ENCODE data around the gene EHBP1. TPM values are rescaled to one million over a fixed set of nuclear protein-coding genes. Genes with fewer than 3 reads are reported as not detected.

The EHBP1 gene
- total RNA-seq, 2 donors from 2014 or later: 34.6 to 49.8 TPM

GRCh38 chr2:63092401-63092800, 386.9 kb downstream of the EHBP1 start:
- H3K4me1 ChIP-seq (ENCODE audit: control insufficient read depth, insufficient read depth, low read length): no peaks in the 10 kb centered on the region
- Mint-ChIP-seq H3K4me1 (peaks cover 4% of the 10 kb centered on the region), H3K27me3 (ENCODE audit: insufficient read depth) (peaks cover 1% of the 10 kb centered on the region), H3K9me3 (peaks cover 3% of the 10 kb centered on the region), H3K36me3 (ENCODE audit: low read depth) (no peaks in the 10 kb centered on the region), H3K4me3 (no peak overlapping the region), H3K27ac (no peak overlapping the region)
- no peak overlapping the region for H3K27ac ChIP-seq (ENCODE audit: low read depth, low read length)
- no peak for DNase-seq
- no peak overlapping the region for H3K4me3 ChIP-seq (ENCODE audit: low read length)
- no peak overlapping the region for H3K9ac ChIP-seq (ENCODE audit: extremely low read depth, low read length, poor library complexity, severe bottlenecking)
- WGBS, 2 experiments (ENCODE audit: insufficient coverage in 1 of 2, insufficient read length in 1 of 2): 94 to 100% methylated on average over 1 of the region's 1 CpG
- TF ChIP-seq, protein P1, sequence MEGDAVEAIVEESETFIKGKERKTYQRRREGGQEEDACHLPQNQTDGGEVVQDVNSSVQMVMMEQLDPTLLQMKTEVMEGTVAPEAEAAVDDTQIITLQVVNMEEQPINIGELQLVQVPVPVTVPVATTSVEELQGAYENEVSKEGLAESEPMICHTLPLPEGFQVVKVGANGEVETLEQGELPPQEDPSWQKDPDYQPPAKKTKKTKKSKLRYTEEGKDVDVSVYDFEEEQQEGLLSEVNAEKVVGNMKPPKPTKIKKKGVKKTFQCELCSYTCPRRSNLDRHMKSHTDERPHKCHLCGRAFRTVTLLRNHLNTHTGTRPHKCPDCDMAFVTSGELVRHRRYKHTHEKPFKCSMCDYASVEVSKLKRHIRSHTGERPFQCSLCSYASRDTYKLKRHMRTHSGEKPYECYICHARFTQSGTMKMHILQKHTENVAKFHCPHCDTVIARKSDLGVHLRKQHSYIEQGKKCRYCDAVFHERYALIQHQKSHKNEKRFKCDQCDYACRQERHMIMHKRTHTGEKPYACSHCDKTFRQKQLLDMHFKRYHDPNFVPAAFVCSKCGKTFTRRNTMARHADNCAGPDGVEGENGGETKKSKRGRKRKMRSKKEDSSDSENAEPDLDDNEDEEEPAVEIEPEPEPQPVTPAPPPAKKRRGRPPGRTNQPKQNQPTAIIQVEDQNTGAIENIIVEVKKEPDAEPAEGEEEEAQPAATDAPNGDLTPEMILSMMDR (conservative IDR thresholded peaks at IDR 0.05): no peak
- no peaks in the 10 kb centered on the region for H3K9me3 ChIP-seq (ENCODE audit: control insufficient read depth, low read length)
- H3K36me3 ChIP-seq (ENCODE audit: control insufficient read depth, insufficient read depth, low read length): no peaks in the 10 kb centered on the region
- no peaks in the 10 kb centered on the region for H3K27me3 ChIP-seq (ENCODE audit: control insufficient read depth, insufficient read depth, low read length, poor library complexity, severe bottlenecking)

GRCh38 chr2:63092857-63093256, 387.3 kb downstream of the EHBP1 start:
- no peak overlapping the region for H3K9ac ChIP-seq (ENCODE audit: extremely low read depth, low read length, poor library complexity, severe bottlenecking)
- H3K27me3 ChIP-seq (ENCODE audit: control insufficient read depth, insufficient read depth, low read length, poor library complexity, severe bottlenecking): no peaks in the 10 kb centered on the region
- no peaks in the 10 kb centered on the region for H3K9me3 ChIP-seq (ENCODE audit: control insufficient read depth, low read length)
- peaks cover 1% of the 10 kb centered on the region for H3K27me3 Mint-ChIP-seq (ENCODE audit: insufficient read depth)
- H3K9me3 Mint-ChIP-seq: peaks cover 5% of the 10 kb centered on the region
- no peak overlapping the region for H3K4me3 ChIP-seq (ENCODE audit: low read length)
- DNase-seq: no peak
- TF ChIP-seq, protein P1 (conservative IDR thresholded peaks at IDR 0.05): no peak
- no peak overlapping the region for H3K27ac Mint-ChIP-seq
- peaks cover 4% of the 10 kb centered on the region for H3K4me1 Mint-ChIP-seq
- H3K4me3 Mint-ChIP-seq: no peak overlapping the region
- H3K36me3 Mint-ChIP-seq (ENCODE audit: low read depth): no peaks in the 10 kb centered on the region
- no peaks in the 10 kb centered on the region for H3K4me1 ChIP-seq (ENCODE audit: control insufficient read depth, insufficient read depth, low read length)
- no peaks in the 10 kb centered on the region for H3K36me3 ChIP-seq (ENCODE audit: control insufficient read depth, insufficient read depth, low read length)
- no peak overlapping the region for H3K27ac ChIP-seq (ENCODE audit: low read depth, low read length)
- no CpG with 5 or more reads among the region's 1 CpG for WGBS, 2 experiments (ENCODE audit: insufficient coverage in 1 of 2, insufficient read length in 1 of 2)

DNA sequence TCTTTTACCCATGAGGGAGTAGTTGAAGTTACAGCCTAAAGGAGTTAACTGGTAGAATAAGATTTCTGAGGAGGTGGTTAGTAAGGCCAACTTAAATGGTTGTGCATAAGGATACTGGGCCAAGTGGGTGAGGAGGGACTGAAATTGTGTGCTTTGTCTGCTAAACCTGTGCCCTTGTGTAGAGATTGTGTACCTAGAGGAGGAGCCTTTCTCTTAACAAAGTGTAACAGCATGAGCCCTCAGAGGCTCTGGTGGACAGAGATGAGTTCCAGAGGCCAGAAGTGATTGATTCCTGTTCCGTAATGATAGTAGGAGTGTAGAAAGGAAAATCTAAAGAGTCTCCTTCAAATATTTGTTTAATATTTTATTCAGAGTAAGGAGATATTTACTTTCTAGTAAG, 388.0 kb downstream of the EHBP1 start:
- Mint-ChIP-seq H3K36me3 (ENCODE audit: low read depth) (no peaks in the 10 kb centered on the region), H3K4me1 (peaks cover 4% of the 10 kb centered on the region), H3K27ac (no peak overlapping the region), H3K4me3 (no peak overlapping the region), H3K27me3 (ENCODE audit: insufficient read depth) (peaks cover 1% of the 10 kb centered on the region), H3K9me3 (peaks cover 4% of the 10 kb centered on the region)
- H3K4me1 ChIP-seq (ENCODE audit: control insufficient read depth, insufficient read depth, low read length): no peaks in the 10 kb centered on the region
- no peaks in the 10 kb centered on the region for H3K9me3 ChIP-seq (ENCODE audit: control insufficient read depth, low read length)
- no peak overlapping the region for H3K4me3 ChIP-seq (ENCODE audit: low read length)
- no peak overlapping the region for H3K9ac ChIP-seq (ENCODE audit: extremely low read depth, low read length, poor library complexity, severe bottlenecking)
- no peaks in the 10 kb centered on the region for H3K36me3 ChIP-seq (ENCODE audit: control insufficient read depth, insufficient read depth, low read length)
- DNase-seq: no peak
- TF ChIP-seq, protein P1 (conservative IDR thresholded peaks at IDR 0.05): no peak
- H3K27me3 ChIP-seq (ENCODE audit: control insufficient read depth, insufficient read depth, low read length, poor library complexity, severe bottlenecking): no peaks in the 10 kb centered on the region
- H3K27ac ChIP-seq (ENCODE audit: low read depth, low read length): no peak overlapping the region
- WGBS, 2 experiments (ENCODE audit: insufficient coverage in 1 of 2, insufficient read length in 1 of 2): 78% methylated on average over 1 of the region's 1 CpG; no CpG with 5 or more reads in 1 of the 2 experiments

Other genes with a start within 250 kb of the EHBP1 start
- gene TMEM17, start 199.5 kb upstream of the EHBP1 start, total RNA-seq: 1 to 10 TPM; 1.8 to 2.0 TPM

Measured in endodermal cell (in vitro differentiated cells).